ENCODE measurements around the gene ANXA2.
A peak's percentile ranks its signal among the peaks of the same experiment; 100 is the strongest.

The ANXA2 gene

GRCh38 chr15:60373327-60373726 is 24.5 kb downstream of the ANXA2 start:
- peaks cover 0 to 100% (median 85%) of the 10 kb centered on the region in 11 experiments; a peak in 16 of 22 replicates for H4K20me1 ChIP-seq
- H3K4me3 ChIP-seq = no peak overlapping the region
- peaks cover 0 to 67% (median 4%) of the 10 kb centered on the region in 10 experiments; a peak in 6 of 20 replicates for H3K4me1 ChIP-seq
- TF ChIP-seq Cebpa-rat (IDR thresholded peaks at IDR 0.05) = no peak
- peak overlapping the region in 1 of 11 experiments; percentile 8; a peak in 1 of 22 replicates for H3K4me2 ChIP-seq
- peaks cover 0 to 31% (median 0%) of the 10 kb centered on the region in 11 experiments; a peak in 7 of 22 replicates for H3K9me3 ChIP-seq (replicated peaks in 1 of 11)
- peaks cover 6 to 100% (median 99%) of the 10 kb centered on the region in 11 experiments; a peak in 21 of 22 replicates for H3K36me3 ChIP-seq
- H3K9ac ChIP-seq = peak overlapping the region in 2 of 11 experiments; percentile 30 to 55; a peak in 3 of 22 replicates
- H3K27me3 ChIP-seq = no peaks in the 10 kb centered on the region
- peak overlapping the region in 1 of 11 experiments; percentile 21; a peak in 1 of 22 replicates for H3K27ac ChIP-seq

- Histone ChIP-seq H3K4me2 (no peak overlapping the region), H3K27ac (no peak overlapping the region), H3K9me3 (replicated peaks in 1 of 11) (peaks cover 0 to 32% (median 0%) of the 10 kb centered on the region in 11 experiments; a peak in 7 of 22 replicates), H3K36me3 (peaks cover 6 to 97% (median 95%) of the 10 kb centered on the region in 11 experiments; a peak in 21 of 22 replicates), H3K4me3 (no peak overlapping the region), H3K9ac (peak overlapping the region in 1 of 11 experiments; percentile 55; a peak in 2 of 22 replicates), H3K27me3 (no peaks in the 10 kb centered on the region), H4K20me1 (peaks cover 0 to 100% (median 81%) of the 10 kb centered on the region in 11 experiments; a peak in 16 of 22 replicates), H3K4me1 (peaks cover 0 to 67% (median 4%) of the 10 kb centered on the region in 10 experiments; a peak in 6 of 20 replicates)
- TF ChIP-seq Cebpa-rat (IDR thresholded peaks at IDR 0.05) = no peak
These were observed 25.0 kb downstream of the ANXA2 start for GRCh38 chr15:60372756-60373155.

DNA sequence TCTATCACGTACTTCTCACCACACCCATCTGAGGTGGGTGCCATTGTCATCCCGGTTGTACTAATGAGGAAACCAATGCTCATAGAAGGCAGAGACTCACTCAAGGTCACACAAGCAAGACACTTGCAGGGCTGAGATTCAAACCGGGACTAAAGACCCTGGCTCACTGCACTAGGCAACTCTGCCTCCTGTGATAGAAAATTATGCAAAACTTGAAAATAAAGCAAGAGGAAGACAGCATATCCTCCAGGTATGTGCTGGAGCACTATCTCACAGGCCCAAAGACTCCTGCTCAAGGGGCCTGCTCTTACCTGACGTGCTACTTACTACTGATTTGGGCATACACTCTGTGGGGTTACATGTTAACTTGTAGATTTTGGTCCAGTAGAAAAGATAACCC is 25.6 kb downstream of the ANXA2 start:
- Histone ChIP-seq H3K27ac (no peak overlapping the region), H3K4me1 (peaks cover 0 to 67% (median 4%) of the 10 kb centered on the region in 10 experiments; a peak in 6 of 20 replicates), H3K27me3 (no peaks in the 10 kb centered on the region), H3K4me3 (no peak overlapping the region), H4K20me1 (peaks cover 0 to 94% (median 76%) of the 10 kb centered on the region in 11 experiments; a peak in 16 of 22 replicates), H3K9me3 (replicated peaks in 1 of 11) (peaks cover 0 to 32% (median 0%) of the 10 kb centered on the region in 11 experiments; a peak in 7 of 22 replicates), H3K4me2 (no peak overlapping the region), H3K36me3 (peaks cover 6 to 92% (median 90%) of the 10 kb centered on the region in 11 experiments; a peak in 21 of 22 replicates), H3K9ac (no peak overlapping the region; a peak in 1 of 22 replicates)
- no peak for TF ChIP-seq Cebpa-rat (IDR thresholded peaks at IDR 0.05)

- Histone ChIP-seq H3K27ac (0 out of 22 replicates have a peak overlapping the region, but pooled peaks of 2 of the 11 experiments have one; percentile 9 to 17), H3K9me3 (replicated peaks in 1 of 11) (peaks cover 0 to 32% (median 0%) of the 10 kb centered on the region in 11 experiments; a peak in 7 of 22 replicates), H4K20me1 (peaks cover 0 to 86% (median 69%) of the 10 kb centered on the region in 11 experiments; a peak in 16 of 22 replicates), H3K27me3 (no peaks in the 10 kb centered on the region), H3K9ac (peak overlapping the region in 1 of 11 experiments; percentile 41; a peak in 1 of 22 replicates), H3K4me3 (no peak overlapping the region), H3K4me2 (no peak overlapping the region), H3K4me1 (peaks cover 0 to 61% (median 4%) of the 10 kb centered on the region in 10 experiments; a peak in 6 of 20 replicates), H3K36me3 (peaks cover under 1 to 84% (median 82%) of the 10 kb centered on the region in 11 experiments; a peak in 20 of 22 replicates)
- TF ChIP-seq Cebpa-rat (IDR thresholded peaks at IDR 0.05) = no peak
These were observed 26.4 kb downstream of the ANXA2 start for GRCh38 chr15:60371175-60372051.

- peaks cover 0 to 32% (median 0%) of the 10 kb centered on the region in 11 experiments; a peak in 7 of 22 replicates for H3K9me3 ChIP-seq (replicated peaks in 1 of 11)
- no peak overlapping the region for H3K4me3 ChIP-seq
- no peaks in the 10 kb centered on the region for H3K27me3 ChIP-seq
- H3K4me1 ChIP-seq = peaks cover 0 to 55% (median 4%) of the 10 kb centered on the region in 10 experiments; a peak in 6 of 20 replicates
- H3K27ac ChIP-seq = no peak overlapping the region
- H3K4me2 ChIP-seq = no peak overlapping the region
- H3K36me3 ChIP-seq = peaks cover 0 to 78% (median 76%) of the 10 kb centered on the region in 11 experiments; a peak in 19 of 22 replicates
- peaks cover 0 to 80% (median 63%) of the 10 kb centered on the region in 11 experiments; a peak in 16 of 22 replicates for H4K20me1 ChIP-seq
- no peak for TF ChIP-seq Cebpa-rat (IDR thresholded peaks at IDR 0.05)
- H3K9ac ChIP-seq = 0 out of 22 replicates have a peak overlapping the region, but pooled peaks of 1 of the 11 experiments have one; percentile 41
These were observed 27.0 kb downstream of the ANXA2 start for GRCh38 chr15:60370869-60371136.

DNA sequence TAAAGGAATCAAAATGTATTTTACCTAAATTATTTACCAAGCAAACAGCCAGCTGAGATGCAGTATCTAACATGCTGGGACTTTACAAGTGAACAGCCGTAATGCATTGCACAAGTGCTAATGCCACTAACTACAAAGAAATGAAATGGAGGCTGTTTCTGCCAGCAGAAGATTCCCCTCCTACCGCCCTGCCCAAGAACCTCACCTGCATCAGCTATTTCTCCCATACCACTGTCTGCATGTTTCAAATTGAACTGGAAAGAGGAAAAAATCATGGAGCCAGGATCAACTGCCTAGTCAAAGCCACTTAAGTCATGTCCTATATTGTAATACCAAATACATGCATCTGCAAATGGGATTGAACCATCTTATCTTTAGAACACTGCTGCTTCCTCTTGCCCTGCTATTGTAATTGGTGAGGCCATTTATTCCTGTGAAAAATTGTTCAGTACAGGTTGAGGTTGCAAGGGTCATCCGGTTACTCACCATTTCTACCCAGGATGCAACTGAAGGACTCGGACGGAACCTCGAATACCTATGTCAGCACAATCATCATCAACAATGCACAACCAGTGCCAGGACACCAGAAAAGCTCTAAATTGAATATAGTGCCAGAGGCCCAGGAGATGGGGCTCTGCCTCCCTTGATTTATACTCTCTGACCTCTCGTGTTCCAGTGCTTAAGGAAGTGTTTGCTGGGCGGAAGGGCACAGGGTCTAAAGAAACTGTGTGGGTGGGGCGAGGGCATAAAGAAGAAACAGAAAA is 27.5 kb downstream of the ANXA2 start:
- Histone ChIP-seq H3K4me3 (no peak overlapping the region), H4K20me1 (peaks cover 0 to 79% (median 58%) of the 10 kb centered on the region in 11 experiments; a peak in 15 of 22 replicates), H3K9me3 (replicated peaks in 1 of 11) (peaks cover 0 to 32% (median 3%) of the 10 kb centered on the region in 11 experiments; a peak in 14 of 22 replicates), H3K9ac (no peak overlapping the region), H3K27me3 (no peaks in the 10 kb centered on the region), H3K27ac (no peak overlapping the region), H3K4me2 (no peak overlapping the region), H3K4me1 (peaks cover 0 to 52% (median 4%) of the 10 kb centered on the region in 10 experiments; a peak in 6 of 20 replicates), H3K36me3 (peaks cover 1 to 75% (median 72%) of the 10 kb centered on the region in 11 experiments; a peak in 19 of 22 replicates)
- no peak for TF ChIP-seq Cebpa-rat (IDR thresholded peaks at IDR 0.05)

DNA sequence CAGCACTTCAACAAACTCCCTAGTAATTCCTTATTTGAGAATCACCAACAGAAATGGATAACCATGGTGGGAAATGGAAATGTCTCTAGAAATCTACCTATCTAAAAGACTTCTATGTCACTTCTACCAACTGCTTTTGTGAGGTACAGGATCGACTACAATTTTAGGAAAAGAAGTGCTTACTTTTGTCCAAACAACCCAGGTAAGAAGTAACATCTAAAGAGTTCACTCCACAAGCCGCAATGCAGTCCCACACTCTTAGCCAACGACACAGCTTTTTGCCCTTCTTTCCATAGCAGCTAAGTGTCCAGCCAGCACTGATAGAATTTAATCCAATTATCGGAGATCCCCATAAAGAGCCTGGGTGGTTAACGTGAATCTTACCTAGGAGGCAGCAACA is 28.1 kb downstream of the ANXA2 start:
- Histone ChIP-seq H4K20me1 (peaks cover 0 to 79% (median 52%) of the 10 kb centered on the region in 11 experiments; a peak in 15 of 22 replicates), H3K4me3 (no peak overlapping the region), H3K4me1 (peaks cover 0 to 51% (median 5%) of the 10 kb centered on the region in 10 experiments; a peak in 8 of 20 replicates), H3K27me3 (no peaks in the 10 kb centered on the region), H3K9ac (no peak overlapping the region), H3K36me3 (peaks cover 3 to 75% (median 72%) of the 10 kb centered on the region in 11 experiments; a peak in 20 of 22 replicates), H3K9me3 (replicated peaks in 1 of 11) (peaks cover 0 to 32% (median 9%) of the 10 kb centered on the region in 11 experiments; a peak in 14 of 22 replicates), H3K4me2 (no peak overlapping the region), H3K27ac (no peak overlapping the region)
- no peak for TF ChIP-seq Cebpa-rat (IDR thresholded peaks at IDR 0.05)

DNA sequence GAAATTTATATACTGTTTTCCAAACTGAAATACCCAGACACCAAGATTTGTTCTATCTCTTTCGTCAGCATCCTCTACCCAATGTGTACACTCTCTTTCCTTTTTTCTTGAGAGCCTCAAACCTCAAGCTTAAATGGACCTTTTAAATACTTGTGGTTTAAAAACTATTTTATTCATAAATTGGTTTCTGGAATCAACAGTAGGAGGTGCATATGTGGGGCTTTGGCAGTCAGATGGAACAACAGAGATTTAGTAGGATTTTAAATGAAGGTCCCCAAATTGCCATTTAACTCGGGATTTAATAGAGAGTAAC is 33.2 kb downstream of the ANXA2 start:
- peaks cover 8 to 74% (median 73%) of the 10 kb centered on the region in 11 experiments; a peak in 20 of 22 replicates for H3K36me3 ChIP-seq
- peaks cover 21 to 38% (median 26%) of the 10 kb centered on the region in 10 experiments for H3K4me1 ChIP-seq
- no peak overlapping the region for H3K27ac ChIP-seq
- no peaks in the 10 kb centered on the region for H3K27me3 ChIP-seq
- TF ChIP-seq Cebpa-rat (IDR thresholded peaks at IDR 0.05) = no peak
- H3K9me3 ChIP-seq (replicated peaks in 1 of 11) = peaks cover 0 to 15% (median 9%) of the 10 kb centered on the region in 11 experiments; a peak in 13 of 22 replicates
- peak overlapping the region in 4 of 11 experiments; percentile 12 to 54 (median 34); a peak in 6 of 22 replicates for H3K4me2 ChIP-seq
- H3K9ac ChIP-seq = no peak overlapping the region
- no peak overlapping the region for H3K4me3 ChIP-seq
- H4K20me1 ChIP-seq = peaks cover 0 to 79% (median 51%) of the 10 kb centered on the region in 11 experiments; a peak in 16 of 22 replicates
